Measurements from ENCODE around the gene PYCARD.

DNA sequence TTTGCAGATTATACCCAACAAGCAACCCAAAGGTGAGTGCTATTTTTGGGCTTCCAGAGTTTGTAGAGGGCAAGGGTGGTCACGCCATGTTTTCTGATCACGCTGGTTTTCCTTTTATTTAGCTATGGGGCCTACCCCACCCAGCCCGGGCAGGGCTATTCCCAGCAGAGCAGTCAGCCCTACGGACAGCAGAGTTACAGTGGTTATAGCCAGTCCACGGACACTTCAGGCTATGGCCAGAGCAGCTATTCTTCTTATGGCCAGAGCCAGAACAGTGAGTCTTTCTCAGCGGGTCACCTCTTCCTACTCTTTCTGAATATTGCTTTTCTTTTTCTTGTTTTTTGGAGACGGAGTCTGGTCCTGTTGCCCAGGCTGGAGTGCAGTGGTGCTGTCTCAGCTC is 20.2 kb downstream of the PYCARD start:
- no peak for TF ChIP-seq CTCF (conservative IDR thresholded peaks at IDR 0.05)
- no peak for TF ChIP-seq EZH2 (IDR thresholded peaks at IDR 0.05; ENCODE audit: low read depth)
